ENCODE results near the gene GPRC5A. TPM values are rescaled to one million over a fixed set of nuclear protein-coding genes. Genes with fewer than 3 reads are reported as not detected.

The GPRC5A gene
- total RNA-seq, 4 donors from 2014 or later = 2.1 to 12.3 (median 4.3) TPM

- no peaks in the 10 kb centered on the region for H3K36me3 ChIP-seq
- TF ChIP-seq POLR2A (IDR thresholded peaks at IDR 0.05) (no peak), EP300 (IDR thresholded peaks at IDR 0.05) (peak in 1 of 2 donors; percentile 43)
- peak; percentile 26 to 55 for DNase-seq (ENCODE audit: low spot score in 2 of 2)
- WGBS, 2 donors = 64 to 70% methylated on average over 10 of the region's 10 CpGs
- H3K9me3 ChIP-seq = no peaks in the 10 kb centered on the region
- H3K27ac ChIP-seq = peak overlapping the region in 1 of 4 donors; percentile 61
- peaks cover 0 to 29% (median 0%) of the 10 kb centered on the region in 4 donors for H3K4me1 ChIP-seq
- no peak overlapping the region for H3K4me3 ChIP-seq
- no peaks in the 10 kb centered on the region for H3K27me3 ChIP-seq
These were observed 8.4 kb downstream of the GPRC5A start for GRCh38 chr12:12899530-12900380.

- H3K27ac ChIP-seq = peak overlapping the region in 2 of 4 donors; percentile 73 to 79
- no peaks in the 10 kb centered on the region for H3K27me3 ChIP-seq
- WGBS, 2 donors = 82 to 88% methylated on average over 2 of the region's 2 CpGs
- H3K9me3 ChIP-seq = no peaks in the 10 kb centered on the region
- no peak for DNase-seq (ENCODE audit: low spot score in 2 of 2)
- H3K4me3 ChIP-seq = no peak overlapping the region
- no peaks in the 10 kb centered on the region for H3K36me3 ChIP-seq
- peaks cover 0 to 29% (median 0%) of the 10 kb centered on the region in 4 donors for H3K4me1 ChIP-seq
- TF ChIP-seq EP300 (IDR thresholded peaks at IDR 0.05) = no peak
- TF ChIP-seq POLR2A (IDR thresholded peaks at IDR 0.05) = no peak
These were observed 9.4 kb downstream of the GPRC5A start for GRCh38 chr12:12900786-12901157.

GRCh38 chr12:12901158-12901791, 9.9 kb downstream of the GPRC5A start:
- Histone ChIP-seq H3K27ac (peak overlapping the region in 3 of 4 donors; percentile 55 to 79 (median 73)), H3K4me3 (no peak overlapping the region), H3K36me3 (no peaks in the 10 kb centered on the region), H3K4me1 (peaks cover 0 to 29% (median 0%) of the 10 kb centered on the region in 4 donors), H3K27me3 (no peaks in the 10 kb centered on the region), H3K9me3 (no peaks in the 10 kb centered on the region)
- 69 to 80% methylated on average over 10 of the region's 10 CpGs for WGBS, 2 donors
- no peak for TF ChIP-seq POLR2A (IDR thresholded peaks at IDR 0.05)
- TF ChIP-seq EP300 (IDR thresholded peaks at IDR 0.05) = peak in 1 of 2 donors; percentile 27
- peak in 1 of 2 donors; percentile 64 for DNase-seq (ENCODE audit: low spot score in 2 of 2)

GRCh38 chr12:12902036-12902435, 10.7 kb downstream of the GPRC5A start:
- no peak for DNase-seq (ENCODE audit: low spot score in 2 of 2)
- Histone ChIP-seq H3K9me3 (no peaks in the 10 kb centered on the region), H3K4me3 (no peak overlapping the region), H3K27ac (peak overlapping the region in 3 of 4 donors; percentile 55 to 79 (median 74)), H3K4me1 (peaks cover 0 to 29% (median 0%) of the 10 kb centered on the region in 4 donors), H3K36me3 (no peaks in the 10 kb centered on the region), H3K27me3 (no peaks in the 10 kb centered on the region)
- TF ChIP-seq EP300 (IDR thresholded peaks at IDR 0.05) (peak in 1 of 2 donors; percentile 47), CTCF (IDR thresholded peaks at IDR 0.05) (no peak)

GRCh38 chr12:12903642-12904609, 12.6 kb downstream of the GPRC5A start:
- Histone ChIP-seq H3K27ac (peak overlapping the region in 1 of 4 donors; percentile 16), H3K4me3 (no peak overlapping the region), H3K36me3 (no peaks in the 10 kb centered on the region), H3K4me1 (peaks cover 0 to 29% (median 0%) of the 10 kb centered on the region in 4 donors), H3K9me3 (no peaks in the 10 kb centered on the region), H3K27me3 (no peaks in the 10 kb centered on the region)
- DNase-seq (ENCODE audit: low spot score in 2 of 2) = no peak
- TF ChIP-seq CTCF (IDR thresholded peaks at IDR 0.05) = no peak
- TF ChIP-seq POLR2A (IDR thresholded peaks at IDR 0.05) = no peak
- TF ChIP-seq EP300 (IDR thresholded peaks at IDR 0.05) = no peak
- 82 to 83% methylated on average over 14 of the region's 14 CpGs for WGBS, 2 donors

DNA sequence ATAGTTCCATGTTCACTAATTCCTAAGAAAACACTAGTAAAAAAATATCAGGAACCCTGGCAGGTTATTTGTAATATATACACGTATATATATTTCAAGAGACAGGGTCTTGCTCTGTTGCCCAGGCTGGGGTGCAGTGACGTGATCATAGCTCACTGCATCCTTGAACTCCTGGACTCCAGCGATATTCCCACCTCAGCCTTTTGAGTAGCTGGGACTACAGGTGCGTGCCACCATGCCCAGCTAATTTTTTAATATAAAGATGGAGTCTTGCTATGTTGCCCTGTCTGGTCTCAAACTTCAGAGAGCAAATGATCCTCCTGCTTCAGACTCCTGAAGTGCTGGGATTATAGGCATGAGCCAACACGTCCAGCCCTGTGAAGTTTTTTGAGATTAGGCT, 16.2 kb downstream of the GPRC5A start:
- Histone ChIP-seq H3K9me3 (no peaks in the 10 kb centered on the region), H3K36me3 (no peaks in the 10 kb centered on the region), H3K27ac (no peak overlapping the region), H3K27me3 (no peaks in the 10 kb centered on the region), H3K4me1 (peaks cover 0 to 12% (median 6%) of the 10 kb centered on the region in 4 donors), H3K4me3 (no peak overlapping the region)
- TF ChIP-seq POLR2A (IDR thresholded peaks at IDR 0.05) (no peak), CTCF (IDR thresholded peaks at IDR 0.05) (no peak), EP300 (IDR thresholded peaks at IDR 0.05) (no peak)
- 91 to 94% methylated on average over 5 of the region's 5 CpGs for WGBS, 2 donors
- DNase-seq (ENCODE audit: low spot score in 2 of 2) = no peak

Measured in tibial nerve (tissue), 4 donors.